ENCODE measurements around the gene ERCC1. TPM values are rescaled to one million over a fixed set of nuclear protein-coding genes. Genes with fewer than 3 reads are reported as not detected.
A peak's percentile ranks its signal among the peaks of the same experiment; 100 is the strongest.

Gene ERCC1
- total RNA-seq, 1 experiment from 2014 or later: 62.4 TPM

GRCh38 chr19:45406226-45407090 is 17.3 kb downstream of the ERCC1 start, which contains the start of gene POLR1G:
Gene POLR1G, plus strand, starts transcription at chr19:45406644. Its CDS starts 53 bp downstream, at chr19:45406697.
- no CpG with 5 or more reads among the region's 51 CpGs for WGBS (ENCODE audit: extremely low coverage, insufficient read length, low lambda C conversion rate)
- peaks cover 18% of the 10 kb centered on the region for H3K23me2 ChIP-seq (ENCODE audit: insufficient read length, low read depth, low read length, poor library complexity, severe bottlenecking)
- H2BK12ac ChIP-seq (ENCODE audit: insufficient read length, low read depth, low read length): peak within 1 kb of the TSS; percentile 88
- H4K8ac ChIP-seq (replicated peaks; ENCODE audit: insufficient read length, low read depth, low read length): no peak within 1 kb of the TSS
- H3K14ac ChIP-seq (ENCODE audit: insufficient read depth, low read length): peak within 1 kb of the TSS; percentile 95
- peak within 1 kb of the TSS; percentile 75 for H3K27ac ChIP-seq (ENCODE audit: insufficient read length, low read depth, low read length)
- H3T11ph ChIP-seq (ENCODE audit: low read length): peak within 1 kb of the TSS; percentile 94
- peak within 1 kb of the TSS; percentile 98 for H2BK120ac ChIP-seq (ENCODE audit: low read depth, low read length, poor library complexity, severe bottlenecking)
- no peaks in the 10 kb centered on the region for H3K9me3 ChIP-seq (ENCODE audit: control insufficient read depth, low read depth, low read length)
- peak within 1 kb of the TSS; percentile 84 for H2BK5ac ChIP-seq (ENCODE audit: insufficient read length, low read length)
- H3K4ac ChIP-seq (ENCODE audit: low read depth, low read length): no peak within 1 kb of the TSS; the same call in 1 of the 2 replicates
- peaks cover 21 to 30% of the 10 kb centered on the region in 2 experiments for H3K4me1 Mint-ChIP-seq
- H3K18ac ChIP-seq (ENCODE audit: insufficient read length, low read depth, low read length): peak within 1 kb of the TSS; percentile 98
- H3K27me3 Mint-ChIP-seq (ENCODE audit: low read depth): peaks cover 4% of the 10 kb centered on the region; the same call in 1 of the 2 replicates
- H3K9me3 Mint-ChIP-seq: no peaks in the 10 kb centered on the region; a peak in 1 of 5 replicates
- H3K27me3 ChIP-seq (ENCODE audit: insufficient read depth, low read length): no peaks in the 10 kb centered on the region
- H3K4me3 Mint-ChIP-seq: peak within 1 kb of the TSS; percentile 99
- no peak within 1 kb of the TSS for H2AK5ac ChIP-seq (ENCODE audit: insufficient read length, low read length)
- no peak within 1 kb of the TSS for H3K23ac ChIP-seq (ENCODE audit: insufficient read length, low read depth, low read length)
- H3K79me2 ChIP-seq (ENCODE audit: insufficient read depth, low read length): no peaks in the 10 kb centered on the region; the same call in 1 of the 2 replicates
- H3K36me3 Mint-ChIP-seq (ENCODE audit: insufficient read depth in 1 of 3, low read depth in 3 of 3): peaks cover 18 to 32% (median 27%) of the 10 kb centered on the region in 3 experiments; a peak in 6 of 7 replicates
- no peaks in the 10 kb centered on the region for H3K79me1 ChIP-seq (ENCODE audit: insufficient read depth, low read depth, low read length, poor library complexity, severe bottlenecking)
- peak within 1 kb of the TSS; percentile 99 to 100 (median 100) for H3K27ac Mint-ChIP-seq
- no peak within 1 kb of the TSS for H2BK15ac ChIP-seq (ENCODE audit: low read depth, low read length)
- no peak within 1 kb of the TSS for H4K91ac ChIP-seq (ENCODE audit: insufficient read length, low read depth, low read length)
- peak within 1 kb of the TSS; percentile 55 for H3K56ac ChIP-seq (ENCODE audit: insufficient read length, low read depth, low read length)
- H4K5ac ChIP-seq (ENCODE audit: insufficient read length, low read depth, low read length): no peak within 1 kb of the TSS
- H4K20me1 ChIP-seq (ENCODE audit: control insufficient read depth, insufficient read depth, insufficient read length): no peaks in the 10 kb centered on the region
- TF ChIP-seq, protein P1, sequence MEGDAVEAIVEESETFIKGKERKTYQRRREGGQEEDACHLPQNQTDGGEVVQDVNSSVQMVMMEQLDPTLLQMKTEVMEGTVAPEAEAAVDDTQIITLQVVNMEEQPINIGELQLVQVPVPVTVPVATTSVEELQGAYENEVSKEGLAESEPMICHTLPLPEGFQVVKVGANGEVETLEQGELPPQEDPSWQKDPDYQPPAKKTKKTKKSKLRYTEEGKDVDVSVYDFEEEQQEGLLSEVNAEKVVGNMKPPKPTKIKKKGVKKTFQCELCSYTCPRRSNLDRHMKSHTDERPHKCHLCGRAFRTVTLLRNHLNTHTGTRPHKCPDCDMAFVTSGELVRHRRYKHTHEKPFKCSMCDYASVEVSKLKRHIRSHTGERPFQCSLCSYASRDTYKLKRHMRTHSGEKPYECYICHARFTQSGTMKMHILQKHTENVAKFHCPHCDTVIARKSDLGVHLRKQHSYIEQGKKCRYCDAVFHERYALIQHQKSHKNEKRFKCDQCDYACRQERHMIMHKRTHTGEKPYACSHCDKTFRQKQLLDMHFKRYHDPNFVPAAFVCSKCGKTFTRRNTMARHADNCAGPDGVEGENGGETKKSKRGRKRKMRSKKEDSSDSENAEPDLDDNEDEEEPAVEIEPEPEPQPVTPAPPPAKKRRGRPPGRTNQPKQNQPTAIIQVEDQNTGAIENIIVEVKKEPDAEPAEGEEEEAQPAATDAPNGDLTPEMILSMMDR (conservative IDR thresholded peaks at IDR 0.05): peak; percentile 19; the same call in 2 of the 3 replicates
- peak within 1 kb of the TSS; percentile 95 for H2AFZ ChIP-seq (ENCODE audit: low read length)
- H3K4me2 ChIP-seq (ENCODE audit: insufficient read depth, insufficient read length, low read length): peak within 1 kb of the TSS; percentile 93
- H3K4me1 ChIP-seq (ENCODE audit: insufficient read depth, low read length): peaks cover 7% of the 10 kb centered on the region; the same call in 1 of the 2 replicates
- no peak within 1 kb of the TSS for H2BK20ac ChIP-seq (ENCODE audit: low read depth, low read length, poor library complexity, severe bottlenecking)
- DNase-seq: peak; percentile 85
- peak within 1 kb of the TSS; percentile 92 for H3K9ac ChIP-seq (ENCODE audit: extremely low read depth, insufficient read length, low read length)

All from H9 (cell line).